IgD-negative memory B cell (primary cell): ENCODE results near the gene MYMK. TPM values are rescaled to one million over a fixed set of nuclear protein-coding genes. Genes with fewer than 3 reads are reported as not detected.

ENCODE experiments used
- H3K27ac Mint-ChIP-seq, 3 donors: one replicate each; pipeline ENCODE4 v1.8.0; 2020 to 2022; ENCODE audit warnings: mild to moderate bottlenecking in 3 of 3, mixed read lengths in 3 of 3, moderate library complexity in 1 of 3
- H3K27me3 Mint-ChIP-seq: one replicate; pipeline ENCODE4 v1.8.0; 2021; ENCODE audit warnings: mixed read lengths
- H3K36me3 Mint-ChIP-seq: one replicate; pipeline ENCODE4 v1.8.0; 2020; ENCODE audit warnings: mild to moderate bottlenecking, mixed read lengths
- H3K4me1 Mint-ChIP-seq, 3 donors: one replicate each; pipeline ENCODE4 v1.8.0; 2020 to 2022; ENCODE audit warnings: mixed read lengths in 3 of 3, mild to moderate bottlenecking in 1 of 3
- H3K4me3 Mint-ChIP-seq, 4 donors: one replicate each; pipeline ENCODE4 v1.8.0; 2020 to 2022; ENCODE audit warnings: mild to moderate bottlenecking in 4 of 4, mixed read lengths in 4 of 4, moderate library complexity in 3 of 4
- H3K9me3 Mint-ChIP-seq, 3 donors: one replicate each; pipeline ENCODE4 v1.8.0; 2020 to 2021; ENCODE audit warnings: mixed read lengths in 3 of 3, mild to moderate bottlenecking in 1 of 3
- polyA plus RNA-seq: library from polyadenylated mRNA; unstranded; fragments of 300-500 nt; fragmentation: Illumina TruSeq; gene quantifications from one replicate; pipeline ENCODE4 v1.2.3, GENCODE V29; 2021

Gene MYMK
- polyA plus RNA-seq, 1 donor from 2014 or later = not detected

DNA sequence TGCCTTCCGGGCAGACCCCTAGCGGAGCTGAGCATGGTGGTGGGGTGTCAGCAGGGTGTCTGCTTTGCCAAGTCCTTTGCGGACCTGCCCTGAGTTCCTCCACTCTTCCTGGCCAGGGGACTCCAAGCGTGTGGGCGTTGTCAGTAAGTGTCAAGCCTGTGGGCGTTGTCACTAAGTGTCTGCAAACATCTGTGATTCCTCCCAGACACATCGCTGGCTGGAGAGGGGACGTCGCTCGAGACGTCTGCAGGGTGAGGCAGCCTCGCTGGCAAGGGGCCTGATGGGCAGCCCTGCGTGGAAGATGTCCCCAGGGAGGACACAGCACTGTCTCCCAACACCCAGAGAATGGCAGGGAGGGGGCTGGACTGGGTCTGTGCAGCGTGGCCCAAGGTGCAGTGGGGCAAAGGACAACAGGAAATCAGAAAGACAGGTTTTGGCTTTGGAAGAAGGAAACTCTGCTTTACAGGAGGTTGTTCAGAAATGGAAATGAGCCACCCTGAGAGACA lies 38.6 kb upstream of the MYMK start:
- peaks cover 0 to 2% (median 0%) of the 10 kb centered on the region in 3 donors for H3K9me3 Mint-ChIP-seq
- no peak overlapping the region for H3K27ac Mint-ChIP-seq
- peaks cover 2 to 8% (median 6%) of the 10 kb centered on the region in 3 donors for H3K4me1 Mint-ChIP-seq
- peak overlapping the region in 2 of 4 donors; percentile 6 to 52 for H3K4me3 Mint-ChIP-seq
- peaks cover 9% of the 10 kb centered on the region for H3K27me3 Mint-ChIP-seq
- no peaks in the 10 kb centered on the region for H3K36me3 Mint-ChIP-seq

DNA sequence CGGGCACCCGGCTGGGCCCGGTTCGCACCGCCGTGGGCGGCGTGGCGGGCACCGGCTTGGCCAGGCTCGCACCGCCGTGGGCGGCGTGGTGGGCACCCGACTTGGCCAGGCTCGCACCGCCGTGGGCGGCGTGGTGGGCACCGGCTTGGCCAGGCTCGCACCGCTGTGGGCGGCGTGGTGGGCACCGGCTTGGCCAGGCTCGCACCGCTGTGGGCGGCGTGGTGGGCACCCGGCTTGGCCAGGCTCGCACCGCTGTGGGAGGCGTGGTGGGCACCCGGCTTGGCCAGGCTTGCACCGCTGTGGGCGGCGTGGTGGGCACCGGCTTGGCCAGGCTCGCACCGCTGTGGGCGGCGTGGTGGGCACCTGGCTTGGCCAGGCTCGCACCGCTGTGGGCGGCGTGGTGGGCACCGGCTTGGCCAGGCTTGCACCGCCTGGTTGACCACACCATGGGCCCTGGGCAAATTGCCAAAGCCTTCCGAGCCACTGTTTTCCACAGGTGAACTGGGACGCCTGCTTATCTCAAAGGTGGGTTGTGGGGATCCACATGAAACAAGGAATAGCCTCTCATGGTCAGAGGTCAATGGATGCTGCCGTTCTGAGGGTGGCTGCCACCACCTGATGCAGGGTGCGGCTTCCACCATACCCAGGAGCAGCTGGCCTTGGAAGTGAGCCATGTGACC lies 38.0 kb upstream of the MYMK start:
- Mint-ChIP-seq H3K27ac (no peak overlapping the region), H3K4me3 (no peak overlapping the region), H3K36me3 (no peaks in the 10 kb centered on the region), H3K4me1 (peaks cover 6 to 12% (median 12%) of the 10 kb centered on the region in 3 donors), H3K27me3 (peaks cover 12% of the 10 kb centered on the region), H3K9me3 (peaks cover 0 to 2% (median 0%) of the 10 kb centered on the region in 3 donors)

DNA sequence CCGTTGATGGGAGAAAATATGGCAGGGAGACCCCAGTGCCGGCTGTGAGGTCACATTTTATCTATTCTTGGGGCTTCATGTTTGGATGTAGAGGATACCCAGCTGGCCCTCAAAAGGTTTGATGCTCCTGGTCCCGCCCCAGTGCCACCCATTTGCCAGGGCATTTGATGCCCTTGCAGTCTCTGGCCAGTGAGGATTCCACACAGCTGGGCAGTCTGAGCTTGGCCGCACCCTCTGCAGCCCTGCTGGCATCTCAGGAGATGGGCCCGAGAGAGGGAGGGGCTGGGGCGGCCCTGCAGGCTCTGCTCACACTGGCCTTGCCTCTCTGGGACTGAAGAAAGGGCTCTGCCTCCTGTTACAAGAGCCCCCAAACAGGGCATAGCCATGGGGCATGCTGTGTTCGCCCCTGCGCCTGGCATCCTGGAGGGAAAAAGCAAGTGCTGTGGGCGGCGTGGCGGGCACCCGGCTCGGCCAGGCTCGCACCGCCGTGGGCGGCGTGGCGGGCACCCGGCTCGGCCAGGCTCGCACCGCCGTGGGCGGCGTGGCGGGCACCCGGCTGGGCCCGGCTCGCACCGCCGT lies 37.3 kb upstream of the MYMK start:
- H3K27ac Mint-ChIP-seq = no peak overlapping the region

DNA sequence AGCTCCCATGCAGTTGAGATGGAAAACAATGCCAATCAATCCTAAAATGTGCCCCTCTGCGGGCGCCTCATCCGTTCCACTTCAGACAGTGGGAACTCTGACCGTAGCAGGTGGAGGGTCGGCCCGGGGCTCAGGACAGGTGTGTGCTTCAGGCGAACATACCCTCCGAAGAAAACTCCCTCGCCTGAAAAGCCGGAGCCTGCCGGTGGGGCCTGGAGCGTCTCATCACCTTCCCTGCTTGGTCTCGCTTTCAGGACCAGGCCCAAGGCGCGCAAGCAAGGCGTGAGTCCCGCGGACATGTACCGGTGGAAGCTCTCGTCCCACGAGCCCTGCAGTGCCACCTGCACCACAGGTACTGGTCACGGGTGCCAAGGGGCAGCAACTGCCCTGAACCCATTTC lies 36.2 kb upstream of the MYMK start:
- Mint-ChIP-seq H3K27ac (no peak overlapping the region), H3K9me3 (peaks cover 0 to 2% (median 0%) of the 10 kb centered on the region in 3 donors), H3K4me1 (peaks cover 6 to 12% (median 12%) of the 10 kb centered on the region in 3 donors), H3K36me3 (no peaks in the 10 kb centered on the region), H3K4me3 (no peak overlapping the region), H3K27me3 (peaks cover 20% of the 10 kb centered on the region)

More for the DNA sequence above, 37.3 kb upstream of the MYMK start:
- H3K4me1 Mint-ChIP-seq = peaks cover 6 to 12% (median 12%) of the 10 kb centered on the region in 3 donors
- H3K9me3 Mint-ChIP-seq = peaks cover 0 to 2% (median 0%) of the 10 kb centered on the region in 3 donors
- no peaks in the 10 kb centered on the region for H3K36me3 Mint-ChIP-seq
- no peak overlapping the region for H3K4me3 Mint-ChIP-seq
- peaks cover 15% of the 10 kb centered on the region for H3K27me3 Mint-ChIP-seq

DNA sequence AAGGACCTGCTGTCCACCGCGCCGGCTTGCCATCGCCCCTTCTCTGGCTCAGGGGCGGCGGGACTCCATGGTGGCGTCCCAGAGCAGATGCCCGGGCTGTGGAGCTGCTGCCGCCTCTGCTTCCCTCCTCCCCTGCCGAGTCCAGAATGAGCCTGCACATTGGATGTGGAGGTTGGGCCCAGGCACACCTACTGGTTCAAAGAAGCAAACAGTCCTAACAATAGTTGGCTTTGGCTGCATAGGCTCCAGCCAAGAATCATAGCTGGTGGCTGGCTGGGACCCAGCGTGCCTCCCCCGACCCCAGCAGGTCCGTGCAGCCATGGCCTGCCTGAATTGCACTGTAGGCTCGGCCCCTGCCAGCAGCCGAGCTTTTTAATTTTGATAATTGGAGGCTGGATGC lies 35.6 kb upstream of the MYMK start:
- Mint-ChIP-seq H3K4me1 (peaks cover 6 to 12% (median 12%) of the 10 kb centered on the region in 3 donors), H3K36me3 (no peaks in the 10 kb centered on the region), H3K9me3 (peaks cover 0 to 2% (median 0%) of the 10 kb centered on the region in 3 donors), H3K27ac (no peak overlapping the region), H3K27me3 (peaks cover 22% of the 10 kb centered on the region), H3K4me3 (no peak overlapping the region)

DNA sequence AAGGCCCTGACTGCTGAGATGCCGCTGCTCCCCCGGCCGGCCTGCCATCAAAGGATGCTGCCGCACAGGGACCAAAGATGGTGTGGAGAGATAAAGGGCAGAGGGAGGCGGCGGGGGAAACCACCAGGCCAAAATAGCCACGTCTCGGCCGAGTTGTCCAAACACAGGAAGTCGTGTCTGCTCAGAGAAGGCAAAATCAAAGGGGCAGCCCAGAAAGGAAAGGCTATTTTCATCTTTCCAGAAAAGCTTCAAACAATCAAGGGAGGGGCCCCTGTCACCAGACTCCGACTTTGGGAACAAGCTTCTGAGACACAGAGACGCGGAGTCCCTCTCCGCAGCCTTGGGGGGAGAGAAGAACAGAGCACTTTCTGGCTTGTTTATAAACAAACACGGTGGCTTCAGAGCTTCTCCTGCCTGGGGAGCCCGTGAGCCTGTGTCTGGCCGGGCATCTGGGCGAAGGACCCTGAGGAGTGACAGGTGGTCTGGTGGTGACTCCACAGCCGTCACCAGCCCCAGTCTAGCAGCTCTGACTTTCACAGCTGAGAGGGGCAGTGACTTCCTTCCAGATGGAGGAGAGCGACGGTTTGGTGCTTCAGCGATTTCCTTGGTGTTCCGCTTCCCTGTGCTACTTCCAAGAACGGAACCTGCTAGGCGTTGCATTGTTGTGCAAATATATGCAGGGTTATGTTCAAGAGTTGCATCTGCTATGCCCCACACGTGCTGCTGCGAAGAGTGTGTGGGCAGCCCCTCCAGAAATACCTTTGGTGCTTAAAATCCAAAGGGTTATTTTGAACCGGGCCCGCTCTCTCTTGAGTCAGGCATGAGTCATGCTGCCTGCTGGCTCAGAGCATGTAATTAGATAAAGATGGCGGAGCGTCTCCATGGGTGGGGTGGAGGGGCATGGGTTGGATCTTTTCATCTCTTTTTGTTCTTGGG lies 33.7 kb upstream of the MYMK start:
- H3K27ac Mint-ChIP-seq = no peak overlapping the region
- no peaks in the 10 kb centered on the region for H3K36me3 Mint-ChIP-seq
- peaks cover 22% of the 10 kb centered on the region for H3K27me3 Mint-ChIP-seq
- peaks cover 6 to 12% (median 12%) of the 10 kb centered on the region in 3 donors for H3K4me1 Mint-ChIP-seq
- peaks cover 0 to 2% (median 0%) of the 10 kb centered on the region in 3 donors for H3K9me3 Mint-ChIP-seq
- peak overlapping the region; percentile 12 to 48 (median 35) for H3K4me3 Mint-ChIP-seq

DNA sequence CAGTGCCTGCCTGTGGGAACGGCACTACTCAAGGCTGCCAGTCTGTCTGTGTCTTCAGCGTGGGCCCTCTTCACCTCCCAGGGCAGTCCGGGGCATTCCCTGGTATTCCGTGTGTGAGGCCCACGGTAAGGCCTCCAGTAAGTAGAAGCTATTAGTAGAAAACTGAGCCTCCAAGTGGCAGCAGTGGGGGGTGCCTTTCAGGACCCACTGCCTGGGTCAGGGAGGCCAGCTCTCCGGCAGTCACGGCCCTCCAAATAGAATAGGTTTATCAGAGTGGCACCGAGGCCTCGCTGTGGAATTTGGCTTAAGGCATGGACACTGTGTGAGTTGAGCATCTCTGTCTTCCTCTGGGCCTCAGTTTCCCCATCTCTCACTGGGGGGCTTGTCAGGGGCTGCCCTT lies 32.8 kb upstream of the MYMK start:
- H3K27ac Mint-ChIP-seq = no peak overlapping the region
- peaks cover 0 to 2% (median 0%) of the 10 kb centered on the region in 3 donors for H3K9me3 Mint-ChIP-seq
- H3K36me3 Mint-ChIP-seq = no peaks in the 10 kb centered on the region
- H3K27me3 Mint-ChIP-seq = peaks cover 22% of the 10 kb centered on the region
- H3K4me3 Mint-ChIP-seq = peak overlapping the region in 1 of 4 donors; percentile 12
- peaks cover 6 to 12% (median 12%) of the 10 kb centered on the region in 3 donors for H3K4me1 Mint-ChIP-seq

DNA sequence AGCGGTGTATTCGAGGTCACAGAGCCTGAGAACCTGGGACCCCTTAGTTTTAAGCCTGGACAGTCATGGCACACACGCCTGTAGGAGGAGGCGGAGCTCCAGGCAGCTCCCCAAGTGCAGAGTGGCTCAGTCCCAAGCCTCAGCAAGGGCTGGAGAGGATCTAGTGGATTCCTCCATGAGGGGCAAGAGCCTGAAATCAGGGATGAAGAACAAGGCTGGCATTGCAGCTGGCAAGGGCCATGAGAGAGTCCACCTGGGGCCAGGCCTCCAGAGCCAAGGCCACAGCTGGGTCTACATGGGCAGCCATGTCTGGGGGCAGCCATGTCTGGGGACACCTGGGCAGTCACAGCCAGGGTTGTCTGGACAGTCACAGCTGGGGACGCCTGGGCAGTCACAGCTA lies 31.6 kb upstream of the MYMK start:
- H3K27ac Mint-ChIP-seq = no peak overlapping the region
- H3K4me3 Mint-ChIP-seq = no peak overlapping the region
- no peaks in the 10 kb centered on the region for H3K36me3 Mint-ChIP-seq
- H3K27me3 Mint-ChIP-seq = peaks cover 22% of the 10 kb centered on the region
- H3K4me1 Mint-ChIP-seq = peaks cover 6 to 12% (median 12%) of the 10 kb centered on the region in 3 donors
- no peaks in the 10 kb centered on the region for H3K9me3 Mint-ChIP-seq

DNA sequence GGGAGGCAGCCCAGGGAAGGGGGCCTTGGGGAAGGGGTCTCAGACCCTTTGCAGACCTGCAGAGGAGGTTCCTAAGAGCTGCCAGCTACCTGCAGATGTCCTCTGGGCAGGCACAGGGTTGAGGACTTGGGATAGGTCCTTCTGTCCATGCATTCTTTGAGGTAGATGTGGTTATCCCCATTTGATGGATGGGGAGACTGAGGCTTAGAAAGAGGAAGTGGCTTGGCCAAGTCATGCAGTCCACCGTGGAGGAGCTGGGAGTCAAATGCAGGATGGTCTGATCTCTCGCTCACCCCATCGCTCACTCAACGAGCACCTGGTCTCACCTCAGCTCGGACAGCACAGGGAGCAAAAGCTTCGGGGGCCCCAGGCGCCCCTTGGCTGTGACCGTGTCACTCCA lies 30.0 kb upstream of the MYMK start:
- H3K36me3 Mint-ChIP-seq = no peaks in the 10 kb centered on the region
- no peaks in the 10 kb centered on the region for H3K9me3 Mint-ChIP-seq
- no peak overlapping the region for H3K27ac Mint-ChIP-seq
- no peak overlapping the region for H3K4me3 Mint-ChIP-seq
- peaks cover 27% of the 10 kb centered on the region for H3K27me3 Mint-ChIP-seq
- peaks cover 6 to 12% (median 12%) of the 10 kb centered on the region in 3 donors for H3K4me1 Mint-ChIP-seq

DNA sequence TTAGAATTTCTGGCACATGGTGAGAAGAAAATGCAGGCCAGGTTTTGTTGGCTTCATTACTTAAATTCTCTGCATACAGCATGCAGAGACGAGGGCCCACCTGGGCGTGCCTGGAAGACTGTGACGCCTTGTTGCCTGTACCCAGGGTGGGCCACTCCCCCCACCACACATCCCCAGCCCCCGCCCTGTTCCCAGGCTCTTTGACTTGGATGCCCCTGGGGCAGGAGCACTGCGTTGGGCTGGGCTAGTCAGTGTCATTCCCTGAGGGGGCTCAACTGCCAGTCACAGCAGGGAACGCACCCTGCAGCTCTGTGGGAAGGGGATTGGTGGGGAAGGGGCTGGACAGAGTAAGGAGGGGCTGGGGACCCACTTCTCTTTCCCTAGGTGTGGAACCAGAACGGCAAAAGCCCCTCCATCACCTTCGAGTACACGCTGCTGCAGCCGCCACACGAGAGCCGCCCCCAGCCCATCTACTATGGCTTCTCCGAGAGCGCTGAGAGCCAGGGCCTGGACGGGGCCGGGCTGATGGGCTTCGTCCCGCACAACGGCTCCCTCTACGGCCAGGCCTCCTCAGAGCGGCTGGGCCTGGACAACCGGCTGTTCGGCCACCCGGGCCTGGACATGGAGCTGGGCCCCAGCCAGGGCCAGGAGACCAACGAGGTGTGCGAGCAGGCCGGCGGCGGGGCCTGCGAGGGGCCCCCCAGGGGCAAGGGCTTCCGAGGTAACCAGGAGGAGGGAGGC lies 29.4 kb upstream of the MYMK start:
- Mint-ChIP-seq H3K4me3 (no peak overlapping the region), H3K27me3 (peaks cover 27% of the 10 kb centered on the region), H3K27ac (no peak overlapping the region), H3K4me1 (peaks cover 6 to 12% (median 12%) of the 10 kb centered on the region in 3 donors), H3K36me3 (no peaks in the 10 kb centered on the region), H3K9me3 (no peaks in the 10 kb centered on the region)

DNA sequence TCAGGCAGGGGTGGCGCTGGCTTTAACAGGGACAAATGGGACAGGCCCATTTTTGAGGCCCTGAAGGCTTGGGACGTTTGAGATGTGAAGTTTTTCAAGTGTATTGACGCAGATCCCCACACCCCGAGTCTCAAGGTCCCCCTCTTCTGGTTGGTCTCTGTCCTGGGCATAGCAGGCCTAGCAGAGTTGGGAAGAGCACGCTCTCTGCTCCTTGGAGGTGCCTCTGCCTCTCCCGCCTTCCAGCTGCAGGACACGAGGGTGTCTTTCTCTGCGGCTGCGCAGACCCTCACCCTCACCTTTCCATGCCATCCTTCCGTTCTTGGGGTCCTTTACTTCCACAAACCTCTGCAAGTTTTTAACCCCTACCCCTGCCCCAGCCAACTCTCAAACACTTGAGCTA lies 28.4 kb upstream of the MYMK start:
- Mint-ChIP-seq H3K27ac (no peak overlapping the region), H3K27me3 (peaks cover 18% of the 10 kb centered on the region), H3K9me3 (no peaks in the 10 kb centered on the region), H3K4me1 (peaks cover 2 to 3% (median 2%) of the 10 kb centered on the region in 3 donors), H3K4me3 (no peak overlapping the region), H3K36me3 (no peaks in the 10 kb centered on the region)

DNA sequence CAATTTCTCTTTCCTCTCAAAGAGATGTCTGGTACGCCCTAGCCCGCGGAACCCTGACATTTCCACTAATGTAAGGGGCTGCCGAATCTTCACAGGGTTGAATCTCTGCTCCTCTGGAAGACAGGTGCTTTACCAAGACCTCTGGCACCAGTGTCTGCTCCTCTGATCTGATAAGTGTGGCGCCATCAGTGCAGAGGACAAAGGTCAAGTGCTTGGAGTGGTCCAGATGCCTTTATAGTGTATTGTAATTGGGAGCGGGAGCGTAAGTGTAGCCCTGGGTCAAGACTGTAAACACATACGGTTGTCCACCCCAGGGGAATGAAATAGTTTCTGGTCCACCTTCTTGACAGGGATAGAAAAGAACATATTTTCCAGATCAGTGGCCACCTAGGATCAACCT lies 27.5 kb upstream of the MYMK start:
- Mint-ChIP-seq H3K4me1 (no peaks in the 10 kb centered on the region), H3K27ac (no peak overlapping the region), H3K4me3 (no peak overlapping the region), H3K27me3 (peaks cover 15% of the 10 kb centered on the region), H3K9me3 (no peaks in the 10 kb centered on the region), H3K36me3 (no peaks in the 10 kb centered on the region)

DNA sequence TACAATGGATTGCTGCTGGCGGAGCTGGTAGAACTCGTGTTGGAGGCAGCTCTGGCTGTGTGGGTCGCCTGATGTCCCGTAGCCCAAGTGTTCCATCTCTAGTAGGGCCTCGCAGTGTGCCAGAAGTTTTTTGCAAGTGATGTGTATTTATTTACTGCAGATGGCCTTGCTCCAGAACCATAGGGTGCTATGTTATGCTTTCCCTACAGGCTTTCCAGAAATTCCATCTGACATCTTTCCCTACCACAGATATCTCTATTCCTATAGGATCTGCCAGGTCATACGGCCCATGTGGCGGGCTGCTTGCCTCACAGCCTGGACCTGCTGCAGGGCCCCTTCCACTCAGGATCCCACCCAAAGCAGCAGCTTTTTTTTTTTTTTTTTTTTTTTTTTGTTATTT lies 26.7 kb upstream of the MYMK start:
- H3K4me1 Mint-ChIP-seq = no peaks in the 10 kb centered on the region
- H3K36me3 Mint-ChIP-seq = no peaks in the 10 kb centered on the region
- no peaks in the 10 kb centered on the region for H3K9me3 Mint-ChIP-seq
- H3K27me3 Mint-ChIP-seq = peaks cover 16% of the 10 kb centered on the region
- no peak overlapping the region for H3K4me3 Mint-ChIP-seq
- H3K27ac Mint-ChIP-seq = no peak overlapping the region

DNA sequence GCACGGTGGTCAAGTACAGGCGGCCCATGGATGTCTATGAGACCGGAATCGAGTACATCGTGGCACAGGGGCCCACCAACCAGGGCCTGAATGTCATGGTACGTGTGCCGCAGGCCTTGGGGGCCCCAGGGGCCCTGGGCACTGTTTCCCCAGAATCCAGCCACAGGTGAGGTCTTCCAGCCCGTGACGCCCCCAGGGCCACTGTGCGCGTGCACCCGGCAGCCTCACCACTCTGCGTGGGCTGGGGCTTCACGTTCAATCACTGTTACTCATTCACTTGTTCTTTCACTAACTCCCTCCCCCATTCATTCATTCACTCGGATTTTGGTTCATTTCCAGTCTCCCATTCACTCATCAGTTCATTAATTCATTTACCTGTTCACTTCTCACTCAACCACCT lies 22.4 kb upstream of the MYMK start:
- no peaks in the 10 kb centered on the region for H3K4me1 Mint-ChIP-seq
- no peak overlapping the region for H3K4me3 Mint-ChIP-seq
- no peak overlapping the region for H3K27ac Mint-ChIP-seq
- no peaks in the 10 kb centered on the region for H3K9me3 Mint-ChIP-seq
- no peaks in the 10 kb centered on the region for H3K36me3 Mint-ChIP-seq
- H3K27me3 Mint-ChIP-seq = peaks cover 14% of the 10 kb centered on the region
